GM19324 (cell line): ENCODE measurements around the gene C14orf93.

Source experiments
- ATAC-seq: cut with Tn5 transposase; IDR thresholded peaks from one replicate; pipeline ENCODE4 v1.9.1; 2021; ENCODE audit warnings: mild to moderate bottlenecking, moderate library complexity; ENCODE audit not compliant: unreplicated experiment, low FRiP score

C14orf93 gene

DNA sequence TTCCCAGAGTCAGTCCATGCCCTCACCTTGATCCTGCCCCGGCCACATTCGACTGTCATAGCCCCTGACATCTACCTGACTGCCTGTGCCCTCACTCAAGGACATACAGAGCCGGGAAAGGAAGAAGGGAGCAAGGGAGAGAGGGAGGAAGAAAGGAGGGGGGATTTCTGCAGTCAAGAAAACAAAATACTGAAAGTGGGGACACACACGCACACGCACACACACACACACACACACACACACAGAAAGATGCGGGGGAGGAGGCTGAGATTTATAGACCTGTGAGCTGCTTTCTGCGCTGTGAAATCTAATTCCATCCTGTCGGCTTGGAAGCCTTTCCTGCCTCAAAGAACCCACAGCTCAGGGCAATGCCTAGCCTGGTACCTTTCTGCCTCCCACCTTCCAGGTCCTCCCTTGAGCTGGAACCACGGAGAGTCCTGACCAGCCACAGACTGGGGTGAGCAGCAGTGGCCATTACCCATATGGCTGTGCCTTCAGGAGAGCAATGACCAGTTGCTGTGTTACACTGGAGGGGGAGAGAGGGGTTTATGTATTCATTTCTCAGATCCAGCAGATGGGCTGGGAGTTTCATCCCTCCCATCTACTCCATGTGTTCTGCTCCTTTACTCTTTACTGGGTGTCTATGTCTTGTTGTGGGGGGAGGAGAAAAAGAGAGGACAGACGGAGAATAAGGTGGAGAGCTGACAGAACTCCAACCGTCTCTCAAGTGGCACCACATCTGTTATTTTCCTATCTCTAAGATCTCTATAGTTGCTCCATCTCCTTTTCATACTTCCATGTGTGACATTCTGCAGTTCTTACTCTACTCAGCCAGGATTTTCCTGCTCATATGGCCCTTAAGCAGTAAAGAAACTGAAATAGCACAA, 12.9 kb downstream of the C14orf93 start:
- ATAC-seq = no peak

- ATAC-seq = no peak
Observed at GRCh38 chr14:22995889-22996625, 13.9 kb downstream of the C14orf93 start.

GRCh38 chr14:22994762-22995275, 15.1 kb downstream of the C14orf93 start:
- no peak for ATAC-seq

DNA sequence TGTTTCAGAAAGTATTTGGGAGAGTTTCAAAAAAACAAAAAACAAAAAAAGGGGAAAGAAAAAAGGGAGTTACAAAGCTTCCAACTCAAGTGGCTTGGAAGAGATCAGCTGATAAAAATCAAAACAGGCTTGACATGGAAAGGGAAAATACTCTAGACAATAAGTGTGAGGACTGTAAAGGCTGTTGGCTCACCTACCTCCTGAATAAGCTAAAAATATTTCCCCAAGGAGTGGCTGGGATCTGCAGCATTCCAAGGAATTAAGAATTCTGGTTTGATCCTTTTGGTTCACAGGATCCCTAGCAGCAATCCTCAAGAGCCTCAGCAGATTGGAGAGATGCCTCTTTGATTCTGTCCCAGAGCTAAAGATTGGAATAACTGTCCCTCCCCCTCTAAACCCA, 16.4 kb downstream of the C14orf93 start:
- ATAC-seq = no peak

DNA sequence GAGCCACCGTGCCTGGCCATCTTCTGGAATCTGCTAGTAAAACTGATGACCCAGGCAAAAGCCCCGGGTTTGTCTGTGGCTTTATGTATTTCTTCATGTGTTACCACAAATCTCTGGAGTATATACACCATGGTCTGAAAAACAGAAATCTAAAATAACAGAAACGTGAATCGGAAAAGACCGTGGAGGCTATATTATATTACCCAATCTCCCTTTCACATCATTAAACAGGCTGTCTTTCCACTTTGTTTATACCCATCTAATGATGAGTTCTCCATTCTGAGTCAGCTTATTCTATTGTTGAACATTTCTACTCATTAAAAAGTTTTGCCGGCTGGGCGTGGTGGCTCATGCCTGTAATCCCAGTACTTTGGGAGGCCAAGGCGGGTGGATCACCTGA, 18.1 kb downstream of the C14orf93 start:
- ATAC-seq = no peak

- no peak for ATAC-seq
Observed at GRCh38 chr14:22987291-22987690, 22.7 kb downstream of the C14orf93 start.

- ATAC-seq = peak; percentile 46
Observed at GRCh38 chr14:22986508-22987054, 23.4 kb downstream of the C14orf93 start.

GRCh38 chr14:22985894-22986507, 23.9 kb downstream of the C14orf93 start:
- no peak for ATAC-seq

- ATAC-seq = no peak
Observed at GRCh38 chr14:22984959-22985658, 24.8 kb downstream of the C14orf93 start.

- ATAC-seq = no peak
Observed at GRCh38 chr14:22982477-22983245, 27.3 kb downstream of the C14orf93 start, which contains the start of gene AJUBA. AJUBA (minus strand) TSS chr14:22982551; CDS start chr14:22982266, 285 bp downstream.

- no peak for ATAC-seq
Observed at GRCh38 chr14:22981876-22982476, 28.0 kb downstream of the C14orf93 start.

DNA sequence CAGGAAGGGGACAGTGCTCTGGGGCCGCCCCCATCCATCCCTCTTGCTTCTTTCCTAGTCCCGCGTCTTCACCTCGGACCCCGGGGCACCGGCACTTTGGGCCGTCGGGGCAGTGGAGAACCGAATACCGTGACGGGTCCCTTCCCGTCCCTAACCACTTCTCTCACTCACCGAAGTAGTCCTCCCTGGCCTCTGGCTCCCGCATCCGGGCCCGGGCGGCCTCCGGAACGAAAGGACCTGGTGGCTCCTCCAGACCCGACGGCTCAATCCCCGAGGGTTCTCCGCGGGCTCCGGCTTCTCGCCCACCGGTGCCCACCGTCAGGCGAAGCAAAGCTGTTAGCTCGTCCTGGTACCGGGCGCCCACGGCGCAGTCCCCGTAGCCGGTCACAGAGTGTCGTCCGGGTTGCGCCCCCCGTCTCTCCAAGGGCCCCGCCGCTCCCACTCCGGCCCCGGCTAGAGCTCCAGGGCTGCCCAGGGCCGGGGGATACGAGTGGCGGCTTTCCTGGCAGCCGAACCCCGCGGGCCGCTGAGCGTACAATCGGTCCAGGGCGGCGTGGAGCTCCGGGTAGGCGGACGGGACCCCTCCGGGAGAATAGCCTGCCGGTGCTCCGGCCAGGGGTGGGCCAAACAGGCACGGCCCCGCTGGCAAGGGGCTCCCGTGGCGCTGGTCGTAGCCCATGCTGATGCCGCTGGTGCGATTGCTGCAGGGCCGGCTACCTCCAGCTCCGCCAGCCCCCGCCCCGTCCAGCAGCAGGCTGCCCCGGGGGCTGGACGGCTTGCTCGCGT, 28.7 kb downstream of the C14orf93 start:
- no peak for ATAC-seq

GRCh38 chr14:22980672-22981089, 29.3 kb downstream of the C14orf93 start:
- ATAC-seq = no peak

- ATAC-seq = no peak
Observed at GRCh38 chr14:22979748-22980392, 30.1 kb downstream of the C14orf93 start.

GRCh38 chr14:22978981-22979671, 30.8 kb downstream of the C14orf93 start:
- ATAC-seq = no peak

DNA sequence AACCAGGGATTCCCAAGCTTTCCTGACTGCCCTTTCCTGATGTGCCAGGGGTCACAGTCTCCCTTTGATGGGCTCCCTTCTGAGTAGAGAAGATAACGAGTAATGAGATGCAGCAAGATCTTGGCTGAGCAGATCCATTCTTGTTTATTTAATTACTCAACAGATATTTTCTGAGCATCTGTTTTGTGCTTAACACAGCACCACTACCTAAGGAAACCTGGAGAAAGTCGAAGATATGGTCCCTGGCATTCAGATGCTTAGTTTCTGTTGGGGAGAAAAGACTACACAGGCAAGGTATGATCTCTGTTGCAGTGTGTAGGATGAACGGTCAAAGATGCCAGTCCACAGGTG, 31.5 kb downstream of the C14orf93 start:
- ATAC-seq = no peak
